HG03045 (cell line): Measurements from ENCODE around the gene LPAR1.

Experiments
- ATAC-seq: cut with Tn5 transposase; IDR thresholded peaks from one replicate; pipeline ENCODE4 v1.9.1; 2021; ENCODE audit warnings: mild to moderate bottlenecking, moderate library complexity; ENCODE audit not compliant: unreplicated experiment

The LPAR1 gene

DNA sequence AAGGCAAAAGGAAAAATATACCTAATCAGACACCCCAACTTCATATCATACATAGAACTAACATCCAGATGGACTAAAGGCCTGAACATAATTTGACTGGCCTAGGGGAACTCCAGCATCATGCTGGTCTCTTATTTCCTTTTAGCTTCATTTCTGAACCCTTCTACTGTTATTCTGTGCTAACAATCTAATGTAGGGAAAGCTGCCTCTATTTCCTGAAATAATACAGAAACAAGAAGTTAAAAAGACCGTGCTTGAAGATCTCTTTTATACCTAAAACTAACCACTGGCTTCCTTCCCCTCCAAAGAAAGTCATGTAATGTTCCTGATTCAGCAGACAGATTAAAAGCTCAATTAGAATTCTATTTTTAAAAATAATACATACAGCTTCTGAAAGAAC, 36.7 kb downstream of the LPAR1 start:
- no peak for ATAC-seq

DNA sequence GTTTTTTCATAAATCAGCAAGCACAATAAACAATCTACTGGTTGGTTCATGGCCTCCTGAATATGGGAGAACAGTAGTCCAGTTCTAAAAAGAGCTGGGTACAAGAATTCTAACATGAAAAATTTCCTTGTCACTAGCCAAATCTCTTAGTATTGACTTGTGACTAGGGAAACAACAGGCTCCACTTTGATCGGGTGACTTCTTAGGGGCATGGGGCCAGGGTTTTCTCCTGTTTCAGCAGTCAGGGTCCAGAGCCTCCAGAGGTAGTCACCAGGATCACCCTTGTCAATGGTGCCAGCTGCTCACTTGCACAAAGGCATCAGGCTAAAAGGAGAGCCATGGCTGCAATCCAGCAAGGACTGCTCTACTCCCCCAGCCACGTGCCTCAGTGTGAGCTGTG, 38.1 kb downstream of the LPAR1 start:
- no peak for ATAC-seq

- ATAC-seq = no peak
These were observed 38.9 kb downstream of the LPAR1 start for GRCh38 chr9:110999379-110999778.

DNA sequence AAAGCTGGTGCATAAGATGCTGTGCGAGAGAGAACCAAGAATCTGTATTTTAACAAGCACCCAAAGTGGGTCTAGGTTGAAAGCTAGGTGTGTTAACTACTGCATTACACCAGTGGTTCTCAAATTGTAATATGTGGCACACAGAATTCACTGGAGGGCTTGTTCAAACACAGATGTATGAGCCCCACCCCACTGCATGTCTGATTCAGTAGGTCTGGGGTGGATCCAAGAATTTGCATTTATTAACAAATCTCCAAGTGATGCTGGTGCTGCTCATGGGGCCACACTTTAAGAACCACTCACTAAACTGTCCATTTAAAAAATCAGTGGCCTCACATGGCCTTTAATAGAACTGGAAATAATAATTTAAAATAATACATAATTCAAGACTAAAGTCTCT, 40.4 kb downstream of the LPAR1 start:
- ATAC-seq = no peak

DNA sequence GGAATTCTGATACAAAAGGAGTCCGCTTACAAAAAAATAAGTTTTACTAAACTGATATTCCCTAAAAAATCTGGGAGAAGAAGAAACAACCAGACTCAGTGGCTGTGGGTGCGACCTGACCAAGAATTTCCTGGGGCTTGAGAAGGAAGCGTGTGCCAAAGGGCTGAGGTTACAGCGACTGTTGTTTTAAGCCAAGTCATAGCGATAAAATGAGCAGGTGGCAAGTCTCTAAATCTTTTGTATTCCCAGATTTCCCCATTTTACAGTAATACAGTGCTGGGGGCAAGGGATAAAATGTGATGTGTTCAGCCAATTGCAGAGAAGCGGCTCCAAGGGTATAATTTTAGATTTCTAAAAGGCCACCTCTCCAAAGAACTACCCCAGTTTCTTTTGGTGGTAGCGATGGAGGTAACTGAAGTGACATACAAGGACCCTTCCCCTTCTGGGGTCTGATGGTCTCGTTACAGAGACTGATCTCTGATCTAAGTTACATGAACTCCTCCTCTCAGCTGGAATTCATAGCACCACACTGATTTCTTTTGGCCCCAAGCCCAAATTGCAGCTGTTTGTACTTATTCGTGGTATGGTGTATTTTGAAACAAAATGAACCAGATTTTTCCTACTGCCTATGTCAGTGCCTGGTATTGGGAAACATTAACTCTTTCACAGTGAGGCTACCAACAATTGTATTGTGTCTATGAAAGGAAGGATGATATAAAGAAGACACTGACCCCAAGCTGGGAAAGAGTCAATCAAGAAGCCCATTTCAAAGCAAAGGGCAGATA, 41.6 kb downstream of the LPAR1 start:
- ATAC-seq = no peak

DNA sequence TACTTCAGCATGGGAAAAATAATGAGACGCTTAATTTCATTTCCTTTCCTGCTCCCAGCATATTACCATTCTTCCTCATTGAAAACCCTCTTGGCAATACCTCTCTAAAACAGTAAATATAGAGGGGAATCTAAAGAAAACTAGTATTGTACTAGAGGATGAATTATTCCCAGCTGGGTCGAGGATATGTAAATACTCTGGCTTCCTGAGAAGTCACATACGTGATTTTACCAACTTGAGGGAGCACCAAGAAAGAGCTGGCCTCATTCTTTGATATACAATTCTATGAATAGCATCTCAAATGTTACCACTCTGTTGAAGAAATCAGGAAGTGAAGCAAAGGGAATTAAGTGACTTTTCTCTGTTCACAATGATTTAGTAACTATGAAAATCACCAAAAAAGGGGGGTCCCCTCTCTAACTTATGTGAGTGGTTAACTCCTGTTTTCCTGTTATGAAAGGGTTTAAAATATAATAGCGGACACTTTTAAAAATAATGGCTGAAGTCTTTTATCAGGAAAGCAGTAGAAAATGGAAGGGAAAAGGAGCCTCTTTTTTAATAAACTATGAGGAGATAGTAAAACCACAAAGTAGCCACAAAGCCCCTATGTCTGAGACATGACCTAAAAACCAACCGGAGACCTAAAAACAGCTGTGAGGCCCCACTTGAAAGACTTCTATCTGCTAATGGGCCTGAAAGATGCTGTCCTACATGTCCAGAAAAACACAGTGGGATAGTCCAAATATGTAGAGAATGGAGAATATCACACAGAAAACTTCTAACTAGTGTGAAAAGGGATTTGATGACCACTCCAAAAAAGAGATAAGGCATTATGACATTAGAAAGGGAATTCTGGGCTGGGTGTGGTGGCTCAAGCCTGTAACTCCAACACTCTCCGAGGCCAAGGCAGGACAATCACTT, 42.6 kb downstream of the LPAR1 start:
- ATAC-seq = no peak

DNA sequence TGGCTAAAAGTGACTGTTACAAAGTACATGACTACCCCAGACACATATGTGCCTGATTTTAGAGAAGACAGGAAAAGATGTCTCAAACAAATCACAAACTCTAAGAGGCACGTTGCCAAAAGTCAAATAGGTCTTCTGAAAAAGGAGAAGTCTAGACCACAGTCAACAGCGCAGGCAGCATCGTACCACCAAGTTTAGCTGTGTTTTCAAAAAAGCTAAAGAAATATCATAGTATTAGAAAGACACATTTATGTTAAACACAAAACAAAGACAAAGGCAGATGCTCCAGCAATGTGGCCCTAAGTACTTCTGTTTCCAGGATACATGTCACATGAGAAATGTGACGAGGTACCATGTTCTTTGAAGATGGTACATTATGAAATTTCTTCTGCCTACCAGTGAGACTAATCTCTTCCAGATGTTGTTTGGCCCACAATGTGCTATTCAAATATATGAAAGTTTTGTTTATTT, 43.5 kb downstream of the LPAR1 start:
- ATAC-seq = no peak

DNA sequence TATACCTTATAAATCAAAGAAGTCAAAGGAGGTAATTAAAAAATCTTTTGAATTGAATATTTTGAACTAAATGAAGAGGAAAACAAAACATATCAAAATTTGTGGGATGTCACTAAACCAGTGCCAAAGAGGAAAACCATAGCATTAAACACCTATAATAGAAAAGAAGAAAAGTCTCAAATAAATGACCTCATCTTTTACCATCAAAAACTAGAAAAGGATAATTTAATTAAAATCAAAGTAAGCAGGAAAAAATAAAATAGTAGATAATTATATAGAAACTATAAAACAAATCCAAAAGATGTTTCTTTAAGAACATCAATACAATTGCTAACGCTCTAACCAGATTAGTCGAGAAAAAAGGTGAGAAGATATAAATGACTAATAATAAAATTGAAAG, 47.8 kb downstream of the LPAR1 start:
- ATAC-seq = no peak

DNA sequence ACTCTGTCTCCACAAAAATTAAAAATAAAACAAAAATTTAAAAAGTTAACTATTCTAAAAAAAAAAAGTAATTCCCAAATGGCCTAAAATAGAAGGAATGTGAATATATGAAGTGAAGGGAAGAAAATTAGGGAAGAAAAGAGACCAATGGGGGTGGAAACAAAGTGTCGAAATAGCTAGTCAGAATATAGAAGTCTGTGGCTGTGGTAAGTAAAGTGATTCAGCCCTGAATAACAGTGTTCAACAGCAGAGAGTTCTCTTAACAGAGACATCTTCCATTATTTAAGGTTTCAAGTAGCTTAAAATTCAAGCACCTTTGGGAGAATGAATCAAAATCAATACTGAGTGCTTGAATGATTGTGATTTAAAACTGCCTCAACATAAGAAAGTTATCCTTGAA, 51.7 kb downstream of the LPAR1 start:
- no peak for ATAC-seq

DNA sequence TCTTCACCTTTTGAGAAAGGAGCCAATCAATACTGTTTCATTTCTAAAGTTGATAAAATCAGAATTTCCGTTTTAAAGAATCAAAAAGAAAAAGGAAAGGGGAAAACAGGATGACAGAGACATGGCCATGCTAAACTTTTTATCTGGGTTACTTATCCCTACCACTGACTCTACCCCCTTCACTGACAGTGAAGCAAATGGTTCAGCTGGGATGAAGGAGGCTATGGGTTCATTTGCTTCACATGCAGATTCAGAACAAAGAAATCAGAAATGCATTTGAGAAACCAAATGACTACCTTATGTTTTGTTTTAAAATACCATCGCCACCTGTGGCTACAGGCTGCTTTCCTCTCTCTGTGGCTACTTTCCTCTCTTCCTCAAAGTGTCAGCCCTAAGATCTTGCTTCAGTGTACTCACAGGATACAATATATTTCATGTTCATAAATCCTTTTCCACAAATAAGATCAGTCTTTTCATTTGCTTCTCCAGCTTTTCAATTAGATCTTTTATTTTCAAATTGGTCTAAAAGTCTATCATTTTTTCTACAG, 53.3 kb downstream of the LPAR1 start:
- no peak for ATAC-seq

GRCh38 chr9:110980261-110980660, 58.0 kb downstream of the LPAR1 start:
- ATAC-seq = no peak

DNA sequence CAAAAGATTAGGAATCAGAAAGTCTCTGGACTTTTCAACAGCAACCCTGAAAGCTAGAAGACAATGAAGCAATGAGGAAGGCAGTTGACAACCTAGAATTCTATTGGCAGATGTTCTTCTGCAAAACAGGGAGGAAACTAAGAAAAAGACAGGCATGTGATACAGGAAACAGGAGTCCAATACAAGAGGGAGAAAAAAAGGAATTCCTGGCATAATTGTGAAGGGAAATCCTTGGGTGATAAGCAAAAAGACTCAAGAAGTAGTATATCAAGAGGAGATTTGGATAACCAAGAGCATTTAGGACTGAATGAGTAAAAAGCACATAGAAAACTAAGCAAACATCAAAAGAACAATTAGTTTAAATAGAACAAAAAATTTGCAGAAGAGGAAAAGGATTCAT, 58.6 kb downstream of the LPAR1 start:
- ATAC-seq = no peak

- no peak for ATAC-seq
These were observed 59.8 kb downstream of the LPAR1 start for GRCh38 chr9:110978516-110978915.

DNA sequence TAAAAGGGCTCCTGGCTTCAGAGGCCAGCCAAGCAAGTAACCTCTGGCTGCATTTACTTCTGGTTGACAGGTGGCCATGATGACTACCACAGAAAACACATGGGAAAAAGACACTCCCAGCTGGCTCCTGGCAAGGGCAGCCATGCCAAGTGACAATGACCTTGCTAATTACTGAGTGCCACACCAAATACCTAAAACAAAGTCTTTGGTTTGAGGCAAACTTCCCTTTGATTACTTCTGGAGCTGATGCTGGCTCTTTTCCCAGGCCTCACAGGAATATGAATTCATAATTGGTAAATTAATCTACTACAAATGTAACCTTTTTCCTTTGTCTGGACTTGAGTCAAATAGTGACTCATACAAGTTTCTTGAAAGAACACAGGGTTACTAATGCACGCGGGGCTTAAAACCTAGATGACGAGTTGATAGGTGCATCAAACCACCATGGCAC, 61.0 kb downstream of the LPAR1 start:
- ATAC-seq = no peak

GRCh38 chr9:110975969-110976368, 62.3 kb downstream of the LPAR1 start:
- no peak for ATAC-seq

GRCh38 chr9:110975278-110975677, 63.0 kb downstream of the LPAR1 start:
- ATAC-seq = no peak

DNA sequence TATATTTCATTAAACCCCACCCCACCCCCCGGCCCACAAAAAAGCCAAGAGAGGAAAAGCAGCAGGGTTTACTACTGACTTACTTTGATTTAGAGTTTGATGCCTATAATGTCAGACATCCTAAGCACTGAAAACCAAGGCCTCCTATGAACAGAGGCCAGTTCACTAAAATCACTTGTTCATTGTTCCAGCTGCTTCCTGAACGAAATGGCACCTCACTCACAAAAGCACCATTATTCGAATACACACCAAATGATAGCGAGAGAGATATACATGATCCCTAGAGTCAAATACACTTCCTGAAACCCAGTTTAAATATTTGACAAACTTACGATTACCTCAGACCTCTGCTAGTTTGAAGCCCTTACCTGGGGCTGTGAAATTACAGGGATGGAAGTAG, 66.6 kb downstream of the LPAR1 start:
- ATAC-seq = no peak

DNA sequence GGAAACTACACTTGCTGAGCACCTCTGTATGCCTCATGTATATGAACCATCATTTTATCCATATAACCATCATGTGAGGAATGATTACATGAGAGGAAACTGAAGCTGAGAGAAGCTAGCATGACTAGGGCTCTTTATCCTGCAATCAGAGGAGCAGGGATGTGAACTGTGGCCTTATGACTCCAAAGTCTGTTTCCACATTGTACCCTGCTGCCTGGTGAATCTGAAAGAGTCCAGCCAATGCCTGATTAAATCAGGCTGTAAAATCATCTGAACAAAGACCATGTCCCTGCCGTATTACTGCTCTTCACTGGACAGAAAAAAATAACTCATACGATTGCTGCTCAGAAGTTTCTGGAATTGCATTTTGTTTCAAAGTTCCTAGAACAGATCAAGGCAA, 67.0 kb downstream of the LPAR1 start:
- no peak for ATAC-seq

DNA sequence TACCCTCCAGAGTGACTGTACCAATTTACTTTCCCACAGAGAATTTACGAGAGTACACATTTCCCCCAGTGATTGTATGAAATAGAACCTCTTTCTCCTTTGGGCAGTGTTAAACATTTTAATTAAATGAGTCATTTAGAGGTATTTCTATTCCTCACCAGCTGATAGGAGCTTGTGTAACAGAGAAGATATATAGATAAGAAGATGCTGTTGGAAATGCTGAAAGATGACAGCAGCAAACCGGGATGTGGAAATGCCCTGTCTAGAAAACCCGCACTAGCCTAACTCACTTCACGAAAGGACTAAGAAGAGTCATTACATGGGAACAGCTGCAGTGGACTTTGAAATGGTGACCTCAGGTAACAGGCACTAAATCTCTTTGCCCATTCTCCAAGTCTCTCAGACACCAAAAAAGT, 68.3 kb downstream of the LPAR1 start:
- ATAC-seq = no peak

GRCh38 chr9:110968096-110968495, 70.2 kb downstream of the LPAR1 start:
- no peak for ATAC-seq

DNA sequence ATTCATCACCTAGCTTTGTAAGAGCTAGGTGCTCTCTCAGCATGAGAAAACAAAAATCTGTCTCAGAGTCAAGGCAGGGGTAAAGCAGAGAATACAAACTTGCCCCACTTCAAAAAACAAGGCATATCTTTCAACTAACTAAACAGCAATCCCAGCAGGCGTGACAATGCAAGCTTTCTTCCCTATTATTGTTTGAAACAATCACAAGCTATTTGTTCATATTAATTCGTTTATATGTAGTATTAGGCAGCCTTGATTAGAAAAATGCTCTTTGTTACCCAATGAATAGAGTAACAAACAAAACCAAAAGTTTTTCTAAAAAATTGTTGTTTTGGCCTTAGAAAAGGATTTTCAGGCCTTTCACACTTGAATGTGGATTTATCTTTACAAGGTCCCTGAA, 71.1 kb downstream of the LPAR1 start:
- ATAC-seq = no peak

DNA sequence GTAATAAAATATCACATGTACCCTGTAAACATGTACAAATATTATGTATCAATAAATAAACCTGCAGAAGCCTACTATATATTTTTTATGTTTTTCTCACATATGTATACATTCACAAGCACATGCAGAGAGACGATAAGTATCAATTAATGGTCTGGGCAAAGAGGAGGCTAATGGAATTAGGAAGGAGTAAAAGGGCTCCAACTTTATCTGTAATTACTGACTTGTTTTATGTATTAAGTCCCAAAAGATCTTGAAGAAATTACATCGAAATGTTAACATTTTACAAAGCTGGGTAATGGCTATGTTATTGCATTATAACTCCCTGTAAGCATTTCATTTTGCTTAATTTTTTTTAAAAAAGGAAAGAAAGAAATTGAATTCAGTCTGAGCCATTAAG, 78.0 kb downstream of the LPAR1 start:
- no peak for ATAC-seq
